HCT116 (cell line): ENCODE results near the gene CAPN15. TPM values are rescaled to one million over a fixed set of nuclear protein-coding genes. Genes with fewer than 3 reads are reported as not detected.

Experiments used
- ATAC-seq: fragments of 200-7000 bp; cut with Tn5 transposase; 2 replicates; pipeline ENCODE4 v1.9.1; 2020; ENCODE audit warnings: mild to moderate bottlenecking, moderate library complexity
- BruUV-seq: library from RNA; stranded (reverse); fragments of 400-500 nt; replicated peaks from 2 replicates; lab custom pipeline; 2021; lab: Mats Ljungman, UMichigan
- CTCF ChIA-PET: fragments of 300-600 bp; sonication (Branson Sonifier 250); formaldehyde crosslinking; loops from one replicate; lab custom pipeline; 2021; ENCODE audit warnings: antibody characterized with exemption; lab: Charles Lee
- POLR2A ChIA-PET: fragments of 300-600, 350-600 bp; sonication (Branson Sonifier 250); formaldehyde crosslinking; loops from one replicate; lab custom pipeline; 2021; ENCODE audit warnings: antibody characterized with exemption; lab: Charles Lee
- RAD21 ChIA-PET, 2 experiments: fragments of 300-600 bp; sonication (Branson Sonifier 250); formaldehyde crosslinking; loops; one replicate each; lab custom pipeline; 2023; ENCODE audit warnings: low total read pairs in 2 of 2; ENCODE audit not compliant: uncharacterized antibody in 2 of 2, unreplicated experiment in 2 of 2, low non-redundant PET in 1 of 2; lab: Charles Lee
- DNase-seq: peaks from one replicate; pipeline ENCODE4 v3.0.0-alpha.2; 2010; ENCODE audit warnings: low read depth, low spot score
- H2AFZ ChIP-seq: fragments of 200-600 bp; shearing (Covaris generic), sonication (generic); 2 replicates; pipeline ENCODE4 v1.6.1; 2017; ENCODE audit warnings: low read depth, mixed run types, mixed read lengths, antibody characterized with exemption, low read length; ENCODE audit not compliant: poor library complexity, severe bottlenecking
- H3K27ac ChIP-seq: 2 replicates; pipeline ENCODE4 v1.5.1; 2012; ENCODE audit warnings: low read depth, low read length
- H3K27me3 ChIP-seq: fragments of 200-600 bp; sonication (generic); 2 replicates; pipeline ENCODE4 v1.6.1; 2016; ENCODE audit warnings: mixed run types, low read length, mixed read lengths; ENCODE audit not compliant: insufficient read depth
- H3K36me3 ChIP-seq, 2 experiments: fragments of 200-500 bp in 1 of 2; fragments of 200-600 bp in 1 of 2; sonication (Bioruptor generic) in 1 of 2; sonication (generic) in 1 of 2; 2 replicates each; pipeline versions ENCODE4 v1.5.1 to v1.6.1; 2014 to 2016; ENCODE audit warnings: low read length in 2 of 2, inconsistent platforms in 1 of 2, mixed read lengths in 1 of 2, mixed run types in 1 of 2; ENCODE audit not compliant: insufficient read depth in 2 of 2, control insufficient read depth in 1 of 2
- H3K4me1 ChIP-seq, 2 experiments: fragments of 200-600 bp in 1 of 2; sonication (generic) in 1 of 2; 2 replicates each; pipeline versions ENCODE4 v1.5.1 to v1.6.1; 2012 to 2017; ENCODE audit warnings: low read length in 2 of 2, inconsistent platforms in 1 of 2, mild to moderate bottlenecking in 1 of 2, mixed read lengths in 1 of 2, mixed run types in 1 of 2, moderate library complexity in 1 of 2; ENCODE audit not compliant: insufficient read depth in 2 of 2, control insufficient read depth in 1 of 2
- H3K4me2 ChIP-seq: fragments of 200-600 bp; sonication (generic); 2 replicates; pipeline ENCODE4 v1.6.1; 2017; ENCODE audit warnings: mixed run types, low read length, mixed read lengths
- H3K4me3 ChIP-seq, 2 experiments: fragments of 200-600 bp in 1 of 2; sonication (generic) in 1 of 2; replicated peaks in 1 of 2; 2 replicates each; pipeline ENCODE4 v1.5.1; 2011 to 2016; ENCODE audit warnings: low read length in 2 of 2, control low read depth in 1 of 2, low read depth in 1 of 2, mild to moderate bottlenecking in 1 of 2, mixed read lengths in 1 of 2, mixed run types in 1 of 2
- H3K79me2 ChIP-seq: fragments of 200-600 bp; sonication (generic); 2 replicates; pipeline ENCODE4 v1.6.1; 2017; ENCODE audit warnings: mild to moderate bottlenecking, mixed run types, low read length, moderate library complexity, mixed read lengths; ENCODE audit not compliant: insufficient read depth
- H3K9ac ChIP-seq: fragments of 200-600 bp; sonication (generic); 2 replicates; pipeline ENCODE4 v1.6.1; 2016; ENCODE audit warnings: low read length, mixed read lengths
- H3K9me2 ChIP-seq: fragments of 200-600 bp; sonication (generic), shearing (Covaris generic); 2 replicates; pipeline ENCODE4 v1.6.1; 2017; ENCODE audit warnings: mixed run types, mild to moderate bottlenecking, moderate library complexity; ENCODE audit not compliant: insufficient read depth
- H3K9me3 ChIP-seq, 2 experiments: fragments of 200-500 bp in 1 of 2; fragments of 200-600 bp in 1 of 2; sonication (Bioruptor generic) in 1 of 2; sonication (generic) in 1 of 2; 2 replicates each; pipeline ENCODE4 v1.6.1; 2014 to 2017; ENCODE audit warnings: low read length in 2 of 2, mixed read lengths in 2 of 2, inconsistent platforms in 1 of 2, low read depth in 1 of 2, mild to moderate bottlenecking in 1 of 2, mixed run types in 1 of 2, moderate library complexity in 1 of 2; ENCODE audit not compliant: control insufficient read depth in 1 of 2, insufficient read depth in 1 of 2
- H4K20me1 ChIP-seq: fragments of 200-600 bp; sonication (generic), shearing (Covaris generic); 2 replicates; pipeline ENCODE4 v1.6.1; 2017; ENCODE audit warnings: mixed run types, mild to moderate bottlenecking, moderate library complexity; ENCODE audit not compliant: insufficient read depth
- EGR1 ChIP-seq: IDR thresholded peaks from 2 replicates; pipeline ENCODE4 v1.6.1; 2012; ENCODE audit warnings: low read depth
- EZH2 ChIP-seq: fragments of 200-600 bp; sonication (generic); IDR thresholded peaks from 2 replicates; pipeline ENCODE4 v1.6.1; 2017; ENCODE audit warnings: antibody characterized with exemption, mixed run types
- POLR2A ChIP-seq: IDR thresholded peaks from 2 replicates; pipeline ENCODE4 v1.7.0; 2011; ENCODE audit warnings: borderline replicate concordance; ENCODE audit not compliant: insufficient read depth, insufficient read length; ENCODE audit errors: extremely low read depth
- POLR2AphosphoS5 ChIP-seq: IDR thresholded peaks from 2 replicates; pipeline ENCODE4 v1.6.1; 2011; ENCODE audit warnings: mild to moderate bottlenecking, low read depth, low read length, moderate library complexity
- SIN3A ChIP-seq: IDR thresholded peaks from 2 replicates; pipeline ENCODE4 v1.6.1; 2012; ENCODE audit warnings: low read depth
- SRF ChIP-seq: IDR thresholded peaks from 2 replicates; pipeline ENCODE4 v1.6.1; 2012; ENCODE audit warnings: low read depth
- TCF7L2 ChIP-seq: IDR thresholded peaks from 2 replicates; pipeline ENCODE4 v1.7.0; 2011; ENCODE audit warnings: borderline replicate concordance, inconsistent platforms; ENCODE audit not compliant: insufficient read depth, insufficient read length; ENCODE audit errors: extremely low read depth
- YY1 ChIP-seq: IDR thresholded peaks from 2 replicates; pipeline ENCODE4 v1.6.1; 2011; ENCODE audit warnings: low read length, low read depth, moderate library complexity, mild to moderate bottlenecking; ENCODE audit not compliant: insufficient replicate concordance; ENCODE audit errors: extremely low read depth
- ZFX ChIP-seq: fragments of 450-650 bp; IDR thresholded peaks from 2 replicates; pipeline ENCODE4 v1.6.1; 2017
- intact Hi-C: fragments of 100-400 bp; cut with micrococcal nuclease; formaldehyde crosslinking; loops from 2 replicates; pipeline ENCODE4 v1.10.0; 2022
- total RNA-seq: library from RNA; stranded (reverse); gene quantifications from one replicate; pipeline ENCODE4 v1.2.1, GENCODE V29; 2021; ENCODE audit not compliant: unreplicated experiment
- TF ChIP-seq, protein P1 (sequence below): IDR thresholded peaks from 2 replicates; pipeline ENCODE4 v1.6.1; 2011; ENCODE audit warnings: mild to moderate bottlenecking, low read length, moderate library complexity; ENCODE audit not compliant: insufficient replicate concordance; ENCODE audit errors: extremely low read depth
- TF ChIP-seq, protein P2 (sequence below): IDR thresholded peaks from 2 replicates; pipeline ENCODE4 v1.6.1; 2012

Gene CAPN15
- total RNA-seq, 1 experiment from 2014 or later: 39.0 TPM

GRCh38 chr16:568401-569258 is 41.1 kb downstream of the CAPN15 start:
- BruUV-seq: no TSS peak
- ATAC-seq: peak; percentile 23; the same call in 1 of the 2 replicates

More at GRCh38 chr16:568401-569258, 41.1 kb downstream of the CAPN15 start:
- peaks cover 7 to 16% of the 10 kb centered on the region in 2 experiments for H3K4me1 ChIP-seq
- no peaks in the 10 kb centered on the region for H3K27me3 ChIP-seq
- peaks cover 9% of the 10 kb centered on the region; the same call in 1 of the 2 replicates for H3K79me2 ChIP-seq
- intact Hi-C loops: no loop called here
- H3K9me3 ChIP-seq: no peaks in the 10 kb centered on the region
- CTCF ChIA-PET: interaction anchor here (0.6 kb wide), 1 partner anchor 119 kb away, joined by 3 read pairs; no protein-coding TSS in a partner anchor
- peak overlapping the region; percentile 76 for H3K9ac ChIP-seq
- H3K36me3 ChIP-seq: no peaks in the 10 kb centered on the region
- H4K20me1 ChIP-seq: no peaks in the 10 kb centered on the region
- RAD21 ChIA-PET: no interaction called here
- peak overlapping the region; percentile 67; the same call in 1 of the 2 replicates for H3K27ac ChIP-seq
- no peaks in the 10 kb centered on the region for H3K9me2 ChIP-seq
- H2AFZ ChIP-seq: no peak overlapping the region
- no peak for DNase-seq
- peak overlapping the region; percentile 72 for H3K4me2 ChIP-seq
- TF ChIP-seq POLR2A (no peak), SIN3A (no peak), POLR2AphosphoS5 (no peak), EGR1 (no peak), YY1 (no peak), TCF7L2 (no peak), ZFX (no peak), EZH2 (no peak), SRF (no peak)
- TF ChIP-seq, protein P1, sequence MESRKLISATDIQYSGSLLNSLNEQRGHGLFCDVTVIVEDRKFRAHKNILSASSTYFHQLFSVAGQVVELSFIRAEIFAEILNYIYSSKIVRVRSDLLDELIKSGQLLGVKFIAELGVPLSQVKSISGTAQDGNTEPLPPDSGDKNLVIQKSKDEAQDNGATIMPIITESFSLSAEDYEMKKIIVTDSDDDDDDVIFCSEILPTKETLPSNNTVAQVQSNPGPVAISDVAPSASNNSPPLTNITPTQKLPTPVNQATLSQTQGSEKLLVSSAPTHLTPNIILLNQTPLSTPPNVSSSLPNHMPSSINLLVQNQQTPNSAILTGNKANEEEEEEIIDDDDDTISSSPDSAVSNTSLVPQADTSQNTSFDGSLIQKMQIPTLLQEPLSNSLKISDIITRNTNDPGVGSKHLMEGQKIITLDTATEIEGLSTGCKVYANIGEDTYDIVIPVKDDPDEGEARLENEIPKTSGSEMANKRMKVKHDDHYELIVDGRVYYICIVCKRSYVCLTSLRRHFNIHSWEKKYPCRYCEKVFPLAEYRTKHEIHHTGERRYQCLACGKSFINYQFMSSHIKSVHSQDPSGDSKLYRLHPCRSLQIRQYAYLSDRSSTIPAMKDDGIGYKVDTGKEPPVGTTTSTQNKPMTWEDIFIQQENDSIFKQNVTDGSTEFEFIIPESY: no peak
- TF ChIP-seq, protein P2, sequence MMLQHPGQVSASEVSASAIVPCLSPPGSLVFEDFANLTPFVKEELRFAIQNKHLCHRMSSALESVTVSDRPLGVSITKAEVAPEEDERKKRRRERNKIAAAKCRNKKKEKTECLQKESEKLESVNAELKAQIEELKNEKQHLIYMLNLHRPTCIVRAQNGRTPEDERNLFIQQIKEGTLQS: no peak
- POLR2A ChIA-PET: no interaction called here
- peak overlapping the region; percentile 40 to 70 for H3K4me3 ChIP-seq
